GM12865 (cell line): ENCODE measurements around the gene GPC5.

Experiments
- DNase-seq: peaks from one replicate; pipeline ENCODE4 v3.0.0; 2010; ENCODE audit warnings: low read depth
- H3K4me3 ChIP-seq: 2 replicates; pipeline ENCODE4 v1.5.1; 2011; ENCODE audit warnings: mild to moderate bottlenecking, low read depth, low read length, control low read depth
- CTCF ChIP-seq: IDR thresholded peaks from 2 replicates; pipeline ENCODE4 v1.5.1; 2011; ENCODE audit warnings: low read length, control low read depth, low read depth, inconsistent platforms; ENCODE audit not compliant: insufficient read depth; ENCODE audit errors: missing control alignments

The GPC5 gene

GRCh38 chr13:91620670-91621141, 222.3 kb downstream of the GPC5 start:
- DNase-seq, result no peak
- TF ChIP-seq CTCF, result no peak
- H3K4me3 ChIP-seq, result no peak overlapping the region

- DNase-seq, result no peak
- no peak overlapping the region for H3K4me3 ChIP-seq
- TF ChIP-seq CTCF, result no peak
Measured at GRCh38 chr13:91621161-91621560, 222.7 kb downstream of the GPC5 start.

GRCh38 chr13:91621963-91622362, 223.5 kb downstream of the GPC5 start:
- TF ChIP-seq CTCF, result no peak
- no peak for DNase-seq
- H3K4me3 ChIP-seq, result no peak overlapping the region

GRCh38 chr13:91622778-91623550, 224.5 kb downstream of the GPC5 start:
- no peak for DNase-seq
- H3K4me3 ChIP-seq, result no peak overlapping the region
- no peak for TF ChIP-seq CTCF

GRCh38 chr13:91627952-91628739, 229.7 kb downstream of the GPC5 start:
- H3K4me3 ChIP-seq, result no peak overlapping the region
- no peak for DNase-seq
- no peak for TF ChIP-seq CTCF

- no peak for TF ChIP-seq CTCF
- DNase-seq, result no peak
- no peak overlapping the region for H3K4me3 ChIP-seq
Measured at GRCh38 chr13:91630946-91631345, 232.5 kb downstream of the GPC5 start.

GRCh38 chr13:91632086-91632485, 233.7 kb downstream of the GPC5 start:
- no peak overlapping the region for H3K4me3 ChIP-seq
- no peak for DNase-seq
- TF ChIP-seq CTCF, result no peak
